ENCODE results near the gene SPOCK1.

GRCh38 chr5:137190031-137190430 lies 309.1 kb downstream of the SPOCK1 start:
- no peak for TF ChIP-seq EZH2 (IDR thresholded peaks at IDR 0.05)
- TF ChIP-seq POLR2AphosphoS5 (IDR thresholded peaks at IDR 0.05; ENCODE audit: borderline replicate concordance, low read depth, low read length), result no peak

All from SK-N-MC (cell line).